22Rv1 (cell line): ENCODE measurements around the gene RASGRF1.

Experiments used
- ZFX ChIP-seq: fragments of 450-650 bp; IDR thresholded peaks from 2 replicates; pipeline ENCODE4 v1.6.1; 2017; ENCODE audit warnings: antibody characterized with exemption, borderline replicate concordance
- TF ChIP-seq, protein P1 (sequence below): fragments of 450-650 bp; IDR thresholded peaks from 2 replicates; pipeline ENCODE4 v1.5.1; 2017; ENCODE audit warnings: mild to moderate bottlenecking

- TF ChIP-seq, protein P1, sequence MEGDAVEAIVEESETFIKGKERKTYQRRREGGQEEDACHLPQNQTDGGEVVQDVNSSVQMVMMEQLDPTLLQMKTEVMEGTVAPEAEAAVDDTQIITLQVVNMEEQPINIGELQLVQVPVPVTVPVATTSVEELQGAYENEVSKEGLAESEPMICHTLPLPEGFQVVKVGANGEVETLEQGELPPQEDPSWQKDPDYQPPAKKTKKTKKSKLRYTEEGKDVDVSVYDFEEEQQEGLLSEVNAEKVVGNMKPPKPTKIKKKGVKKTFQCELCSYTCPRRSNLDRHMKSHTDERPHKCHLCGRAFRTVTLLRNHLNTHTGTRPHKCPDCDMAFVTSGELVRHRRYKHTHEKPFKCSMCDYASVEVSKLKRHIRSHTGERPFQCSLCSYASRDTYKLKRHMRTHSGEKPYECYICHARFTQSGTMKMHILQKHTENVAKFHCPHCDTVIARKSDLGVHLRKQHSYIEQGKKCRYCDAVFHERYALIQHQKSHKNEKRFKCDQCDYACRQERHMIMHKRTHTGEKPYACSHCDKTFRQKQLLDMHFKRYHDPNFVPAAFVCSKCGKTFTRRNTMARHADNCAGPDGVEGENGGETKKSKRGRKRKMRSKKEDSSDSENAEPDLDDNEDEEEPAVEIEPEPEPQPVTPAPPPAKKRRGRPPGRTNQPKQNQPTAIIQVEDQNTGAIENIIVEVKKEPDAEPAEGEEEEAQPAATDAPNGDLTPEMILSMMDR: no peak
- no peak for TF ChIP-seq ZFX
Measured at GRCh38 chr15:78923480-78924360, 166.9 kb downstream of the RASGRF1 start.
